Panc1 (cell line): ENCODE data around the gene SLC25A42. TPM values are rescaled to one million over a fixed set of nuclear protein-coding genes. Genes with fewer than 3 reads are reported as not detected.

Experiments used
- ATAC-seq: fragments of 200-7000 bp; cut with Tn5 transposase; 2 replicates; pipeline ENCODE4 v1.9.1; 2020; ENCODE audit warnings: mild to moderate bottlenecking, moderate library complexity
- BruUV-seq: library from RNA; stranded (reverse); fragments of 400-500 nt; replicated peaks from 2 replicates; lab custom pipeline; 2021; lab: Mats Ljungman, UMichigan
- CTCF ChIA-PET: fragments of 300-600 bp; sonication (Branson Sonifier 250); formaldehyde crosslinking; loops from one replicate; lab custom pipeline; 2022; ENCODE audit warnings: antibody characterized with exemption; lab: Charles Lee
- POLR2A ChIA-PET: fragments of 300-600 bp; sonication (Branson Sonifier 250); formaldehyde crosslinking; loops from one replicate; lab custom pipeline; 2022; ENCODE audit warnings: antibody characterized with exemption; lab: Charles Lee
- DNase-seq: peaks from one replicate; pipeline ENCODE4 v3.0.0-alpha.2; 2010; ENCODE audit warnings: low read depth, low spot score
- H3K27ac ChIP-seq: 2 replicates; pipeline ENCODE4 v1.5.1; 2011; ENCODE audit warnings: mild to moderate bottlenecking, low read length, inconsistent platforms
- H3K27me3 ChIP-seq: fragments of 200-500 bp; sonication (Bioruptor generic); 2 replicates; pipeline ENCODE4 v1.6.0; 2014; ENCODE audit warnings: low read length, inconsistent platforms; ENCODE audit not compliant: control insufficient read depth, insufficient read depth
- H3K36me3 ChIP-seq: fragments of 200-500 bp; sonication (Bioruptor generic); 2 replicates; pipeline ENCODE4 v1.5.1; 2014; ENCODE audit warnings: inconsistent platforms, mild to moderate bottlenecking, low read length, moderate library complexity; ENCODE audit not compliant: control insufficient read depth, insufficient read depth
- H3K4me1 ChIP-seq: 2 replicates; pipeline ENCODE4 v1.5.1; 2011; ENCODE audit warnings: inconsistent platforms, mild to moderate bottlenecking, low read length, moderate library complexity; ENCODE audit not compliant: control insufficient read depth, insufficient read depth
- H3K4me3 ChIP-seq, 2 experiments: 2 replicates each; pipeline ENCODE4 v1.5.1; 2011 to 2012; ENCODE audit warnings: low read depth in 2 of 2, low read length in 2 of 2, mild to moderate bottlenecking in 2 of 2, inconsistent platforms in 1 of 2, moderate library complexity in 1 of 2
- H3K9me3 ChIP-seq: fragments of 200-500 bp; sonication (Bioruptor generic); 2 replicates; pipeline ENCODE4 v1.5.1; 2014; ENCODE audit warnings: low read depth, mild to moderate bottlenecking, inconsistent platforms, low read length, moderate library complexity; ENCODE audit not compliant: control insufficient read depth, insufficient read depth
- POLR2AphosphoS5 ChIP-seq: IDR thresholded peaks from 2 replicates; pipeline ENCODE4 v1.6.1; 2012; ENCODE audit warnings: mild to moderate bottlenecking, low read depth, low read length, moderate library complexity
- REST ChIP-seq, 2 experiments: IDR thresholded peaks; 2 replicates each; pipeline ENCODE4 v1.6.1; 2011 to 2012; ENCODE audit warnings: low read depth in 2 of 2, control low read depth in 1 of 2, low read length in 1 of 2, mild to moderate bottlenecking in 1 of 2, moderate library complexity in 1 of 2; ENCODE audit not compliant: insufficient read depth in 1 of 2
- SIN3A ChIP-seq: IDR thresholded peaks from 2 replicates; pipeline ENCODE4 v1.6.1; 2012; ENCODE audit warnings: low read depth, mild to moderate bottlenecking, low read length, moderate library complexity, borderline replicate concordance; ENCODE audit not compliant: insufficient read depth
- TCF7L2 ChIP-seq: IDR thresholded peaks from 2 replicates; pipeline ENCODE4 v1.6.1; 2011; ENCODE audit warnings: mild to moderate bottlenecking, low read depth, low read length, inconsistent platforms
- in situ Hi-C: cut with HindIII; loops from 2 replicates; pipeline ENCODE4 v1.10.0; 2016; ENCODE audit warnings: low sequenced_read_pairs, low pct_unique_long_range_greater_than_20kb
- intact Hi-C: fragments of 100-400 bp; cut with micrococcal nuclease; formaldehyde crosslinking; loops from one replicate; pipeline ENCODE4 v1.10.0; 2022; ENCODE audit not compliant: unreplicated experiment
- total RNA-seq: library from RNA; stranded (reverse); gene quantifications from one replicate; pipeline ENCODE4 v1.2.1, GENCODE V29; 2021; ENCODE audit not compliant: unreplicated experiment
- TF ChIP-seq, protein P1 (sequence below): fragments of 450-650 bp; IDR thresholded peaks from 2 replicates; pipeline ENCODE4 v1.5.1; 2017; ENCODE audit warnings: mild to moderate bottlenecking

The SLC25A42 gene
- total RNA-seq, 1 experiment from 2014 or later = 2.6 TPM

- TF ChIP-seq REST (IDR thresholded peaks at IDR 0.05; ENCODE audit: insufficient read depth in 1 of 2, low read depth in 2 of 2, low read length in 1 of 2) (no peak), SIN3A (no peak), POLR2AphosphoS5 (no peak)
- TF ChIP-seq, protein P1, sequence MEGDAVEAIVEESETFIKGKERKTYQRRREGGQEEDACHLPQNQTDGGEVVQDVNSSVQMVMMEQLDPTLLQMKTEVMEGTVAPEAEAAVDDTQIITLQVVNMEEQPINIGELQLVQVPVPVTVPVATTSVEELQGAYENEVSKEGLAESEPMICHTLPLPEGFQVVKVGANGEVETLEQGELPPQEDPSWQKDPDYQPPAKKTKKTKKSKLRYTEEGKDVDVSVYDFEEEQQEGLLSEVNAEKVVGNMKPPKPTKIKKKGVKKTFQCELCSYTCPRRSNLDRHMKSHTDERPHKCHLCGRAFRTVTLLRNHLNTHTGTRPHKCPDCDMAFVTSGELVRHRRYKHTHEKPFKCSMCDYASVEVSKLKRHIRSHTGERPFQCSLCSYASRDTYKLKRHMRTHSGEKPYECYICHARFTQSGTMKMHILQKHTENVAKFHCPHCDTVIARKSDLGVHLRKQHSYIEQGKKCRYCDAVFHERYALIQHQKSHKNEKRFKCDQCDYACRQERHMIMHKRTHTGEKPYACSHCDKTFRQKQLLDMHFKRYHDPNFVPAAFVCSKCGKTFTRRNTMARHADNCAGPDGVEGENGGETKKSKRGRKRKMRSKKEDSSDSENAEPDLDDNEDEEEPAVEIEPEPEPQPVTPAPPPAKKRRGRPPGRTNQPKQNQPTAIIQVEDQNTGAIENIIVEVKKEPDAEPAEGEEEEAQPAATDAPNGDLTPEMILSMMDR = no peak
- no peaks in the 10 kb centered on the region for H3K9me3 ChIP-seq
- ATAC-seq (no peak), DNase-seq (no peak)
- H3K4me1 ChIP-seq = no peaks in the 10 kb centered on the region
- in situ Hi-C loops (no loop called here), intact Hi-C loops (no loop called here)
- POLR2A ChIA-PET = no interaction called here
- H3K27me3 ChIP-seq = no peaks in the 10 kb centered on the region
- 0 out of 2 replicates have a peak, but pooled peaks cover 3% of the 10 kb centered on the region for H3K36me3 ChIP-seq
- H3K27ac ChIP-seq = no peak overlapping the region
- H3K4me3 ChIP-seq = no peak overlapping the region
- CTCF ChIA-PET = interaction anchor here (0.6 to 0.7 kb wide), 4 partner anchors 28 to 82 kb away, joined by 3 to 12 read pairs (median 4); no protein-coding TSS in a partner anchor
- no TSS peak for BruUV-seq
These were observed 9.4 kb upstream of the SLC25A42 start for GRCh38 chr19:19054315-19054938.

- no peak overlapping the region for H3K4me3 ChIP-seq
- ChIA-PET POLR2A (no interaction called here), CTCF (no interaction called here)
- BruUV-seq = no TSS peak
- intact Hi-C loops (no loop called here), in situ Hi-C loops (no loop called here)
- ATAC-seq (no peak), DNase-seq (no peak)
- no peaks in the 10 kb centered on the region for H3K4me1 ChIP-seq
- H3K36me3 ChIP-seq = 0 out of 2 replicates have a peak, but pooled peaks cover 3% of the 10 kb centered on the region
- no peak overlapping the region for H3K27ac ChIP-seq
- H3K27me3 ChIP-seq = no peaks in the 10 kb centered on the region
- H3K9me3 ChIP-seq = no peaks in the 10 kb centered on the region
- TF ChIP-seq, protein P1 = no peak
- no peak for TF ChIP-seq REST (IDR thresholded peaks at IDR 0.05; ENCODE audit: insufficient read depth in 1 of 2, low read depth in 2 of 2, low read length in 1 of 2)
- TF ChIP-seq TCF7L2 = no peak
- TF ChIP-seq SIN3A = no peak
- TF ChIP-seq POLR2AphosphoS5 = no peak
These were observed 8.8 kb upstream of the SLC25A42 start for GRCh38 chr19:19054939-19055440.
